ENCODE measurements around the gene AXL.
"Not testable (repeated sequence)": the region's sequence is repeated elsewhere in the genome, so short reads cannot be mapped to it uniquely, and the experiment has no call there.

The AXL gene
- 0.12 to 4.0 (median 1.4) reads per million in 18 experiments for total RNA-seq

GRCh38 chr19:41218615-41219507 is at the start of gene AXL:
TSS of gene AXL (plus strand) at chr19:41219223. CDS start at chr19:41219393, 170 bp downstream.
- no peak for DNase-seq

- no peak for DNase-seq
These were observed 46.5 kb upstream of the AXL start for GRCh38 chr19:41172297-41173164.

- DNase-seq = no peak
These were observed 44.6 kb upstream of the AXL start for GRCh38 chr19:41174297-41174928.

GRCh38 chr19:41175801-41176777 is 42.9 kb upstream of the AXL start:
- peak; percentile 81 to 87 for DNase-seq

- not testable (repeated sequence) for DNase-seq
These were observed 38.9 kb upstream of the AXL start for GRCh38 chr19:41180173-41180572.

- no peak for DNase-seq
These were observed 31.8 kb upstream of the AXL start for GRCh38 chr19:41186971-41187883.

- no peak for DNase-seq
These were observed 31.1 kb upstream of the AXL start for GRCh38 chr19:41187884-41188279.

GRCh38 chr19:41189425-41190065 is 29.5 kb upstream of the AXL start:
- no peak for DNase-seq

GRCh38 chr19:41192574-41193429 is 26.2 kb upstream of the AXL start, which contains the start of gene CYP2S1:
TSS of gene CYP2S1 (plus strand) at chr19:41193219. CDS start at chr19:41193265, 46 bp downstream.
- DNase-seq = peak; percentile 30 to 53

- no peak for DNase-seq
These were observed 25.4 kb upstream of the AXL start for GRCh38 chr19:41193430-41194156.

- peak; percentile 54 to 68 for DNase-seq
These were observed 24.9 kb upstream of the AXL start for GRCh38 chr19:41194157-41194552.

- peak; percentile 78 to 84 for DNase-seq
These were observed 23.1 kb upstream of the AXL start for GRCh38 chr19:41195675-41196497.

GRCh38 chr19:41198559-41198958 is 20.5 kb upstream of the AXL start:
- no peak for DNase-seq

- no peak for DNase-seq
These were observed 15.7 kb upstream of the AXL start for GRCh38 chr19:41203371-41203770.

- DNase-seq = peak; percentile 88 to 91
These were observed 14.7 kb upstream of the AXL start for GRCh38 chr19:41204338-41204737.

GRCh38 chr19:41205995-41206394 is 13.0 kb upstream of the AXL start:
- DNase-seq = no peak

GRCh38 chr19:41206456-41206855 is 12.6 kb upstream of the AXL start:
- DNase-seq = no peak

All from inflammatory macrophage (primary cell).